Sigmoid colon (tissue), 3 donors: ENCODE results near the gene CDON.

Experiments used
- POLR2A ChIP-seq, 2 donors: fragments of 450-650 bp; IDR thresholded peaks; one replicate each; pipeline ENCODE4 v1.6.1; 2016; ENCODE audit warnings: antibody characterized with exemption in 2 of 2, mild to moderate bottlenecking in 2 of 2, moderate library complexity in 2 of 2
- TF ChIP-seq, protein P1 (sequence below), 4 experiments: fragments of 450-650 bp in 3 of 4; fragments of 200-600 bp in 1 of 4; IDR thresholded peaks; one replicate each; pipeline ENCODE4 v1.5.1; 2016 to 2019; ENCODE audit warnings: antibody characterized with exemption in 4 of 4, mild to moderate bottlenecking in 3 of 4, moderate library complexity in 2 of 4

DNA sequence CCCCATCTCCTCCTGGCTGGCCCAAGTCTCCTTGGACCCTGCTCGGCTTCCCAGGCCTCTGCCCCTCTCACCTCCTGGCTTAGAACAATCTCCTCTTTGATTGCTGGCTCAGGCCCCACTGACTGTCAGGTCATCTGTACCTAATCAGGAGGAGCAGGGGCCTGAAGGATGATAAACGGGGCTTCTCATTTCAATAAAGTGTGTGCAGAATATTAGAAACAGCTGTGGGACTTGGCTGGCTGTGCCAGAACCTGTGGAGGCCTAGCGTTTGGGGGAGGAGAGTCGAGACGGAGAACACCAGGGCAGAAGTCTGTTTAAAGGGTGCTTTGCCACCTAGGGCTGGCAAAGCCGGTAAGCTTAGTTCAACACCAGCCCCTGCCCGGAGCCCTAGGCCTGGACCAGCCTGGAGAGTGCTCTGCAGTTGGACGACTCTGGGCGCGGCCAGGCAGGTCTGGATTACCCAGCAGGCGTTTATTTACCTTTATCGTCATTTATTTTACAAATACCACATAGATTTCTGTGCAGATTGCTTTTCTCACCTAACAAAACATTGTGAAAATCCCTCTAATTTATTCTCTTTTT is 127.0 kb downstream of the CDON start:
- no peak for TF ChIP-seq POLR2A (IDR thresholded peaks at IDR 0.05)
- TF ChIP-seq, protein P1, sequence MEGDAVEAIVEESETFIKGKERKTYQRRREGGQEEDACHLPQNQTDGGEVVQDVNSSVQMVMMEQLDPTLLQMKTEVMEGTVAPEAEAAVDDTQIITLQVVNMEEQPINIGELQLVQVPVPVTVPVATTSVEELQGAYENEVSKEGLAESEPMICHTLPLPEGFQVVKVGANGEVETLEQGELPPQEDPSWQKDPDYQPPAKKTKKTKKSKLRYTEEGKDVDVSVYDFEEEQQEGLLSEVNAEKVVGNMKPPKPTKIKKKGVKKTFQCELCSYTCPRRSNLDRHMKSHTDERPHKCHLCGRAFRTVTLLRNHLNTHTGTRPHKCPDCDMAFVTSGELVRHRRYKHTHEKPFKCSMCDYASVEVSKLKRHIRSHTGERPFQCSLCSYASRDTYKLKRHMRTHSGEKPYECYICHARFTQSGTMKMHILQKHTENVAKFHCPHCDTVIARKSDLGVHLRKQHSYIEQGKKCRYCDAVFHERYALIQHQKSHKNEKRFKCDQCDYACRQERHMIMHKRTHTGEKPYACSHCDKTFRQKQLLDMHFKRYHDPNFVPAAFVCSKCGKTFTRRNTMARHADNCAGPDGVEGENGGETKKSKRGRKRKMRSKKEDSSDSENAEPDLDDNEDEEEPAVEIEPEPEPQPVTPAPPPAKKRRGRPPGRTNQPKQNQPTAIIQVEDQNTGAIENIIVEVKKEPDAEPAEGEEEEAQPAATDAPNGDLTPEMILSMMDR (IDR thresholded peaks at IDR 0.05): no peak
